GM18498 (cell line): ENCODE data around the gene SNAI3.

Experiments
- ATAC-seq: cut with Tn5 transposase; IDR thresholded peaks from one replicate; pipeline ENCODE4 v1.9.1; 2021; ENCODE audit warnings: mild to moderate bottlenecking, moderate library complexity; ENCODE audit not compliant: unreplicated experiment

The SNAI3 gene

DNA sequence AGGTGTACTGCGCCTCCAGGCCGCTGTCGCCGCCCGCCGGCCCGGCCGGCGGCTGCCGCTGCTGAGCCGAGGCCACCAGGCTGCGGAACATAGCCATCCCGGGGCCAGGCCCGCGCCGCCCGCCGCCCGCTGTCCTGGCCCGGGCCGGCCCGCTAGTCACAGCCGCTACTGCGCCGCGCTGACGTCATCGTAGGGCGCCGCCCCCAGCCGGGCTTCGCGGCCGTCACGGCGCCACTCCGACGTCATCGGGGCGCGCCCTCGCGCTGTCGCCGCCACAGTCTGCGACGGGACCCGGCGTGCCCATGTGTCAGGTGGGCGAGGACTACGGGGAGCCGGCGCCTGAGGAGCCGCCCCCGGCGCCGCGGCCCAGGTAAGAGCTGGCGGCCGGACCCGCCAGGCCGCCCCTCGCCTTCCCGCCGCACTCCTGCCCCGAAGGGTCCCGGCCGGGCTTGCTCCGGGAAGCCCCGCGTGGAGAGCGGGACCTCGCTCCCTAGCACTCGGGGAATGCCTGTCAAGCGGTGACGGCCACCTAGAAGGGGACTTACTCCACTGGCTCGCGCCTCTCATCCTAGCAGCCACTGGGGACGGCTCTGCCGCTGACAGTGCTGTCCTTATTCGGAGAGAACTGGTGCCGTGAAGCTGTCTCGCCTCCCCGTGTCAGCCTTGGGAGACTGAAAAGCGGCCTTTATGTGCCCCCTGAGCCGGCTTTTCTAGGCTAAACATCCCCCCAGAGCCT is 20.1 kb upstream of the SNAI3 start, which contains the start of the genes CTU2 and RNF166:
CTU2 (plus strand) TSS at position 275 of the 736 bp plus-strand sequence; CDS start at position 303, 28 bp downstream.
RNF166 (minus strand) TSS at position 180 of the 736 bp plus-strand sequence; CDS start at position 97, 83 bp downstream.
- ATAC-seq, result peak; percentile 69

DNA sequence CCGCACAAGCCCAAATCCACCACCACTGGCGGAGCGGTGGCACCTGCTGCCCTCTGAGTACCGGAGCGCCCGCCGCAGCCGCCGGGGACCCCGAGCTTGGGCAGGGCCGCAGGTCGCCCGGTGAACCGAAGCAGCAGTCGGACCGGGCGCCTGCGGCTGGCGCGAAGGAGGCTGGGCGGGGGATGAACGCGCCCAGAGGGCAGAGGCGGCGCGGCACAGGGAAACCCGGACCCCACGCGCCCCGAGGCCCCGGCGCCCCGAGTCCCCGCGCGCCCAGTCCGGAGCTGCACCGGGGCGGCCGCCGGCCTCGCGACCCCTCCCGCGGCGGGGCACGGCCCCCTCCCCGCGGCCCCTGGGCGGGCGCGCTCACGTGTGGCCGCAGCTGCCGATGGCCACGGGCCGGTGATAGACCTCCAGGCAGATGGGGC is 19.5 kb upstream of the SNAI3 start:
- peak; percentile 18 for ATAC-seq

DNA sequence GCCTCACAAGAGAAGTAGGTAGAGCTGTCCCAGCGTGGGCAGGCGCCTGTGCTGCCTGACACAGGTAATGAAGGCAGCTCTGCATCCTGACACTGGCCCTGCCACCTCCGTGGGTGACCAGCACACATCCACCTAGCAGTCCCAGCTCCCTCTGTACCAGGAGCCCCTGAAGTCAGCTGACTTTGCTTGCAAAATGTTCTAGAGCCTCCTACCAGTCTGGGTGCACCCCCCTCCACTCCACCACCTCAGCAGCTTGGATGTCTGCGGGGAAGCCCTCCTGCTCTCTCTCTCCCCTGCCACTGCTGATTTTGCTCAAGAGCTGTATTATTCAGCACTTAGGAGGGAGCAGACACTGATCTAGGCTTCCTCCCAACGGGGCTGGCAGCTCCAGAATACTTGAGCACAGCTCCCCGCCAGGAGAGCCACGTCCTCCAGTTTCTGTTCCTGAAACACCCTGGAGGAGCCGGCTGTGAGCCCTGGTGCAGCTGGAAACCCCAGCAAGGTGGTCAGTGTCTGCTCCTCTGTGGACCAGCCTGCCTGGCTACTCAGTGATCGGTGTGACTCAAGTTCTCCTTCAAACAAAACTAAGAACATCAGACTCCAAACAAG is 18.9 kb upstream of the SNAI3 start:
- no peak for ATAC-seq

DNA sequence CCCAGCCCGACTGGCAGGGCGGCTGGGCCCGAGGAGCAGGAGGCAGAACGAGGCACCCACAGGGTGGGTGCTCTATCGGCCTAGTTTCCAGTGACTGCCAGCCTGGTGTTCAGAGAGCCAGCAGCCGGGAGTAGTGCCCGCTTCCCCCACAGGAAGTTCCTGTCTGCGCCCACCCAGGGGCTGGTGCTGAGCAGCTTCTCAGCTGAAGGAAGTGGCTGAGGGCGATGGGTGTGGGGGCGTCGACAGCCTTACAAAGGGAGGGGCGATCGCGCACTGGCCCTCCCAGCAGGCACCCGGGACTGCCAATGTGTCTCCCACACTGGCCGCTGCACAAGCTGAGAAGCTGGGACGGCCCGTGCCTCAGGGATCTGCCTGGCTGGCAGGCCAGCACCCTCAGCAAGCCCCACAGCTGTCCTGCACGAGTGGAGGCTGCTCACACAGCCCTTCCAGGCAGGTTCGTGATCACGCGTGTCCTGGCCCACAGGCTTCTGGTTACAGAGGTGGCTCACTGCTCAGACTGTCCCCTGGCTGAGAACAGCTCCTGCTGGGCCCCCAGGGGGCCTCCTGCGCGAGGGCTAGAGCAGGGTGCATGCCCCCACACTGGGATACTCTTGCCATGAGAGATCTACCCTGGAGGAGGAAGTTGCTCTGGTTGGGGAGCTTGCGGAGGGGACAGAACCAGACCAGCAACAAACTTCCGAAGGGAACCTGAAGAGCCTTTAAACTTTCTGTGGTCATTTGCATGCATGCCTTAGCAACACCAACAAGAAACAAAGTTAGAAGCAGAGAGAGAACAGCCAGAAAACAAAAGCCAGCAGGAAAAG is 17.4 kb upstream of the SNAI3 start:
- ATAC-seq, result no peak

DNA sequence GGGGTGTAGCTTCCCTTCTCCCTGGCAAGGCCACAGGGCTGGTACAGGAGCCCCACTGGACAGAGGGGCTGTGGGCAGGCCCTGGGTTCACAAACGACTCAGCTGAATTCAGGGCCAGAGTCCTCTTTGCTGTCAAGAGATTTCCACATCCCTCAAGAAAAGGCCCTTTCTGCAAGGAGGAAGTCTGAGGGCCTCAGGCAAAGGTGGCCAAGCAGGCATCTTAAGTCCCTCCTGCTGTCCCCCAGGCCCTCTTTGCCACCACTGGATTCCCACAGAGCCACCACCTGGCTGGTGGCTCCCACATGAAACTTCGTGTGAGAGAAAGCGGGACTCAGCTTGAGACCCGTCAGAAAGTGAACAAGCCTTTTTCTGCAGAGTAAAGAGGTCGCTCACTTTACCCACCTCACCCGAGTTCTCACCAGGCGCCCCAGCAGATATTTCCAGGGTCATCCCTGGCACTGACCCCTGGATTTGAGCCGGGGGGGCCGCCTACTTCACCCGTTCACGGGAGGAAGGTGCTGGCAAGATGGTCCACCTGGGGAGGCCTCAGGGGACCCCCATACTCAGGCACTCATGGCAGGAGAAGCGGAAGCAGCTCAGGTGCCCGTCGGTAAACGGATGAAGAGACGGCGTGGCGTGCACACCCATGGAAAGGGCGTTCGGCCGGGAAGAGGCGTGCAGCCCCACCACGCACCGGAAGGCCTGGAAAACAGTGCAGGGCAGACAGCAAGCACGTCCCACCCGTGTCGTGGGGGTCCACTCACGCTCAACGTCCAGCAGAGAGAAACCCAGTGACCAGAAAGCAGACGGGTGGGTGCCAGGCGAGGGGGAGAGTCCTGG is 16.3 kb upstream of the SNAI3 start:
- no peak for ATAC-seq

DNA sequence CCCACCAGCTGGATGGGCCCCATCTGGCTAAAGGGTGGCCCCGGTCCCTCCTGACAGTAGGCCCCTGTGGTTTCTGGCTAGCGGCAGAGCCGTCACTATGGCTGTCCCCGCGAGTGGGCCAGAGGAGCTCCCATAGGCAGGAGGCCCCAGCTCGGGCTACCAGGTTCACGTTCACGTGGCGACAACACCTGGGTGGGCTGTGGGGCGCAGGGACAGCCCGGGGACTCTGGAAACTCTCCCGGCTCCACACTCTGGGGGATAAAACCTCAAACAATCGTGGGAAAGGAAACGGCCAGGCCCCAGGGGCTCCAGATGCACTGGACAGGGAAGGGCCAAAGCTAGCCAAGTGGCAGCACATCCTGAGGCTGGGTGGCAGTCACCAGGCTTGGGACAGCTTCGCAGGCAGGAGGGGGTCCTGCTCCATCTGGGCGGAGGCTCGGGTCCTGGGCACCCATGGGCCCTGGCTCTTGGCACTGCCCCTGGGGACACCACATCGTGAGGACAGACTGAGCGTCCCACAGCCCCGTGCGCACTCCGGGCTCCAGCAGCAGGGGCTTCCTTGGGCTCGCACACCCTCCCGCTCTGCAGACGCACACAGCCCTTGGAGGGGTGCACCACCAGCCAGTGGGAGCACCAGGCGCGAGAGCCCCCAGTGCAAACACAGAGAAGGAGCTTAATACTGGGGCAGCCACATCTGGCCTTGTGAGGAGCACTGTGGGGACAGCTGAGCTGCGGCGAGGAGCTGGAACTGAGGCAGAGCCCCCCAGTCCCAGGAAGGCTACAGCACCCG is 15.5 kb upstream of the SNAI3 start:
- no peak for ATAC-seq

DNA sequence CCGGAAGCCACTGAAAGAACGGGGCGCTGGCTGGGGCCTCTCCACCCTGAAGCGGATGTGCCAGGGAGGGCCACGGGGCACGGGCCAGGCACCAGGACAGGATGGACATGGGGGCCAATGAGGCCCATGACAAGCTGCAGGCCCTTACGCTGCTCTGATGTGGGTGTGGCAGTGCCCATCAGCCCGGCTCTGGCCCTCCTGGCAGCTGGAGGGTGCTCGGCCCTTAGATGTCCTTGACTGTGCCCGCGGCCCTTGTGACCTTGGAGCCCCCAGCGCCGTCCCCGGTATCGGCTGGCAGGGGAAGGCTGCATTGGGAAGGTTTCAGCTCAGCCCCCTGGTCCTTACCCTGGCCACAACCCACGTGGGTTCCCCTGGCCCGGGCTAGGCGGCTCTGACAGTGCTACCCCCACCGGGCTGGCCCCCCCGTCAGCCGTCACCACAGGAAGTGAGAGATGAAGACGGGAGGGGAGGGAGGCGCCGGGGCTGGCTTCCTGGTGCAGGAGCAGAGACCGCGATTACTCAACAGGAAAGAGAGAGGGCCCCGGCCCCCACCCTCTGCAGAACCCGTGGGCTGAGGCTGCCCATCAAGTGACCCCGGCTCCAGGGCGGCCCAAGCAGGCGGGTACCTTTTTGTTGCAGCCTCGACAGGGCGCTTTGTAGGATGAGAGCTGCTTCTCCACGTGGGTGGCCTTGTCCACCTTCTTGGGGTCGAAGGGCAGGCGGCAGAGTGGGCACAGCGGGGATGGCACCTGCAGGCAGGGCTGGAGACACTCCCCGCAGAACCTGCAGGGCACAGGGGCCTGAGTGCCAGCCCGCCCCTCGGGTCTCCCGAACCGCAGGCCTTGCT is 14.6 kb upstream of the SNAI3 start:
- peak; percentile 65 for ATAC-seq

DNA sequence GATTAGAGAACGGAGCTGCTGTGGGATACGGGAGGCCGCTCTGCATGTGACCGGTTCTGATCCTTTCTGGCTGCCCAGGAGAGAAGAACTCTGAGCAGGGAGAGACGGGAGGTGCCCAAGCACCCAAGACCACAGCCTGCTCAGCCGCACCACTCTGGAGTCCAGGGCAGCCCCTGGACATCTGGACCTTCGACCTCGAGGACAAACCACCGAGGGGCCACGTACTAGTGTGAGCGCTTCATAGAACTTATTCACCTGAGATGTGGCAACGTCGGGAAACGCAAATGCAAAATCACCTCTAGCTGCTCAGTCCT is 14.0 kb upstream of the SNAI3 start:
- no peak for ATAC-seq

DNA sequence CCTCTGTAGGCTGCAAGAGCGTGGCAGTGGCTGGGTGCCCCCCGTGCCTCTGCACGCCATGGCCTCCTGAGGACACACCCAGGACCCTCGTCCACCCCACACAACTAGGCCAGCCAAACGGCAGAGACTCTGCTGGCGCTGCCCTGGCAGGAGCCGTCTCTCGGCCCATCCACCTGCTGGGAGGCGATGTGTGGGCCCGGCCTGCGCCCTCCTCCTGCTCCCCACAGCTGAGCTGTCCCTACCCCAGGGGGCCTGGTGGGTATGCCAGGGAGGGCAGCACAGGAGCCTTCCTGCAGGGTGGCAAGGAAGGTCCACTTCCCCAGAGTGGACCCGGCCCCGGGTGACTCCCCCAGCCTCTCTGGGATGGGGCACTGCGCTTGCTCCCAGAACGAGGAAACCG is 12.9 kb upstream of the SNAI3 start:
- no peak for ATAC-seq

DNA sequence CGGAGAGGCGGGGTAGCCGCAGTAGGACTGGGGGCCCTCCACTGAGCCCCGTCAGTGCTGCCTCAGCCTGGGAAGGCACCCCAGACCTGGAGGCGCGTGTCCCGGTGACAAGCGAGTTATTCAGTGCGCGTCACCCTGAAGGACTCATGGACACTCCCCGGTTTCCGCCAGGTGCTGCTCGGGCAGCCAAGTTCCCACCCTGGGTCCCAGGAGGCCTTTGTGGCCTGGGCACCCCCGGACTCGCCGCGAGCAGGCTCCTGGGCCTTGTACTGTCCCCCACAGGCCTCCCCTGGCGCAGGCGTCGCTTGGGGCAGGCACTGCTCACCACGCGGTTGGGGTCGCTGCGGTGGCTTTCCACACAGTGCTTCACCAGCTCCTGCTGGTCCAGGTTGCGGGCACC is 12.3 kb upstream of the SNAI3 start:
- ATAC-seq, result no peak

DNA sequence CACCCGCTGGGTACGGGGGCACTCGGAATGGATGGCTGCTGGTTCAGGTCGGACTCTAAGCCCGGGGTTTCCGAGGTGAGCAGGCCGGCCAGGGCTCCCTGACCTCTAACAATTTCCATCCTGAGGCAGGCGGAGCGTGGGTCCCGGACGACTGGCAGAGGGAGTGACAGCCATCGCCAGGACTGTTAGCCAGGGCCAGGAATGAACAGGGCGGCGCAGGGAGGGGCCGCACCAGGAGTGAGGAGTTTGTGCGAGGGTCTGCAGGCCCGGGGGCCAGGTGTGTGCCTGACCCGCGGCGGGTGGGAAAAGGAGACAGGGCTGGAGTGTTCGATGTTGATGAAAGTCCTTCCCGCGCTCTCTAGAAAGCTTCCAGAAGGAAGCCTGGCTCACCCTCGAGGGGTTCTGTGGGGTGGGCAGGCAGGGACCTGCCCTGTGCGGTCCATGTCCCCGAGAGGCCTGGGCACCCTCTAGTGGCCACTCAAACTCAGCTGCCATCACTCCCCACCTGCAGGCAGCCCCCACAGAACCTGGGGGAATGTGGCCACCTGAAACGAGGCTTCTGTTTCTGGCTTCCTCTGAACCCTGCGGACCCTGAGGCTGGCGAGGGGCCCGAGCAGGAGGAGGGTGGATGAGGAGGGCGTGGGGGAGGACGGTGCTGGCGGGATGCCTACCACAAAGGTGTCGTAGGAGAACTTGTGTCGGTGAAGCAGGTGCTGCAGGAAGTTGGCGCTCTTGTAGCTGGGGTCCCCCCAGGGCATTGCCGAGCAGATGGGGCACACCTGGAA is 11.7 kb upstream of the SNAI3 start:
- no peak for ATAC-seq

DNA sequence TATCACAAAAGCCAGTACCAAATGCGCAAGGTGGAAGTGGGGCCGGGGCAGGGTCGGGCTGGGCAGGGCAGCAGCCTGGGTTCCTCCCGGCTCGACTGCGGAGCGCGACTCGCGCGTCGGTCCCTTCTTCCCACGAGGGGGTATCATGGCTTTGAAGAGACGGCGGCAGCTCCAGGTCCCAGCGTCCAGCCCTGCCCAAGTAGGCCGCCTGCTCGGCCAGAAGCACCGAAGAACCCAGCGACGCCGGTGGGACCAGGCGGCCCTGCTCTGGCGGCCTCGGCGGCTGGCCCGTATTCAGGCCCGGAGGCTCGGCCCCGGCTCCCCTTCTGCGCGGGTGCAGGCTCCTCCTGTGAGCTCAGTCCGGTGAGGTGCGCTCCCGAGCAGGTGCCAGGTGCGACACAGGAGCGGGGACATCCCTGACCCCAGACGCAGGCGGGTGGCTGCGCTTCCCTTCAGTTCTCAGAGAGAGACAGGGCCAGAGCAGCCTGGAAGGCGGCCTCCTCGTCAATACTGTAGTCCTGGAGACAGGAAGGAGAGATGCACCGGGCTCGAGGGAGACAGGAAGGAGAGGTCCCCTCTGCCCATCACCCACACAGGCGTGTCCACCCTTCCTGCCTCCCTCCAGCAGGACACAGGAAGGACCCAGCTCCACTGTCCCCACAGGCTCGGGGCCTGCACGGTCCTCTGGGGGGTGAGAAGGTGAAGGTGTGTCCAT is 11.0 kb upstream of the SNAI3 start:
- no peak for ATAC-seq

DNA sequence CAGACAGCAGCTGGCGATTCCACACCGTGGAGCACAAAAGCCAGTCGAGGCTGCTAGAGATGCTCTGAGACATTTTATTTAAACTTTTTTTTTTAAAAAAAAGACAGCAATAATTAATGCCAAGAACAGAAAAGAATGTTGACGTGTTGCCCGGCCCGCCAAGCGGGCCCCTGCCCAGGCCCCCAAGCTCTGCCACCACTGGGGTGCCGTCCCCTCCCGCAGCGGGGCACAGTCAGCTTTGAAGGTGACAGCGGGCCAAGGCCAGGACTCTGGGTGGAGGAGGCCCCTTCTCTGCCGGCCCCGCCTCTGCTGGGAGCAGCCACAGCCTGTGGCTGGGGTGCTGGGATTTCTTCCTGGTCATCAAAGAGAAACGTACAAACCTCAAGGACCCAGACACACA is 10.1 kb upstream of the SNAI3 start:
- ATAC-seq, result no peak

DNA sequence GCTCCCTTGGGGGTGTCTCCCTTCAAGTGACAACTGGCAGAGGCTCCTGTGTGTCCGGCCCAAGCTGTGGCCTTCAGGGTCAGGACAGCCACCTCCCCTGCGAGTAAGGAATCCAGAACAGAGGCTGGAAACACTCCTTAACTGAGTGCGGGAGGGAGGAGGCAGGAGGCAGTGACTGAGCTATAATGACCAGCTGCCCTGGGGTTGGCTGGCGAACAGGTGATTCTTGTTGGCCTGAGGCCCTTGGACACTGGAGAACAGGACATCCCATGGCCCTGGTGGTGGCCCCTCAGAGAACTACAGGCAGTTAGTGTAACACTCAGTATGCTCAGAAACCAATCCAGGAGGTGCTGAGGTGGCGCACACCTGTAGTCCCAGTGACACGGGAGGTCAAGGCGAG is 9.4 kb upstream of the SNAI3 start:
- ATAC-seq, result no peak

DNA sequence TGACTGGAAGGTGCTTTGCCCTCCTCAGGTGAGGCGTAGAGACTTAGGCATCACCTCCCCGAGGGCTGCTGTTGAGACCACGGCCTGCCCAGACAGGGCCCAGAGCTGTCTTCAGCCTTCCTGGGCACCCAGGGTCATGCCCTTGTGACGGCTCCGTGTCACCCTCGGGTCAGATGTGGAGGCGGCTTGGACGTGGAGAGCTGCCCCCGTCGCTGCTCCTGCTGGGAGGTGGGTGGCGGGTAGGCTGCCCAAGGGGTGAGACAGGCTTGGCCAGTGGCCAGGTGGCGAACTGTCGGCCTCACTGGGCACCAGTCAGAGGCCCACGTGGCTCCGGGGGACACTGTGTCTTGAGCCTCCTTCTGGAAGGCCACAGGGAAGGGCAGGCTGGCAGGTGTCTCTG is 8.9 kb upstream of the SNAI3 start:
- no peak for ATAC-seq

DNA sequence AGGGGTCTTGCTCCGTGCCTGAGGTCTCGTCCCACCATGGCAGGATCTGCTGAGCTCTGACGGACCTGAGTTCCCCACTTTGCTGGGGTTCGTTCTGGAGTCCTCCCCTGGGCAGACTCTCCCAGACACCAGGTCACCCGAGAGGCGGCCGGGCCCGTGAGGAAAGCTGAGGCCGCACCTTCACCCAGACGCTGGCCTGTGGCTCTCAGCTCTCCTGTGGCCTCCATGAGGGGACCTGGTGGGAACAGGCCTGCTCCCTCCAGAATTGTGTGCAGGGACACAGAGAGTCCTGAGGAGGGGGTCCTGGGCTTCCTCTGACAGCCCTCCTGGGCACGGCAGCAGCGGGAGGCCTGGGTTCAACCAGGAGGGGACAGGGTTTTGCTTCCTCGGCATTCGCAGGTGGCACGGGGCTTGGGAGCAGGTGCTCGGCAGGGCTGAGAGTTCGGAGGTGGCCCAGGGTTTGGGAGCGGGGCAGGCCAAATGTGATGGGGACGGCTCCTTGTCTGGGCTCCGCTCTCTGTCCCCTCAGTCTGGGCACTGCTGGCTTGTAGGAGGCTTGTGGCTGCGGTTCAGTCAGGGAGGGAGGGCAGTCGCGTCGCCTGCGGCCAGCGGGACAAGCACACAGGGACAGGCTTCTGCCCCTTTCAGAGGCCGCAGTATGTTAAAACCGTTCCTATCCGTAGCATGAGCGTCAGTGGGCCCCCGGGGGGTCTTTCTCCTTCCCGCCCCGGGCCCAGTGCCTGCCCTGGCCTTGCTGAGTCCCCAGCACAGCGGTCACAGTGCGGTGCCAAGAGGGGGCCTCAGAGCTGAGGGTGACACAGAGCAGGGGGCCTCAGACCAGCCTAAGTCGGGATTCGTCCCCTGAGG is 8.1 kb upstream of the SNAI3 start:
- ATAC-seq, result no peak
